AML-193 (cell line): Measurements from ENCODE around the gene RMRP.

Experiments
- DNase-seq, 2 experiments: peaks; one replicate each; lab custom pipeline; 2025; lab: John Stamatoyannopoulos, UW

Gene RMRP

DNA sequence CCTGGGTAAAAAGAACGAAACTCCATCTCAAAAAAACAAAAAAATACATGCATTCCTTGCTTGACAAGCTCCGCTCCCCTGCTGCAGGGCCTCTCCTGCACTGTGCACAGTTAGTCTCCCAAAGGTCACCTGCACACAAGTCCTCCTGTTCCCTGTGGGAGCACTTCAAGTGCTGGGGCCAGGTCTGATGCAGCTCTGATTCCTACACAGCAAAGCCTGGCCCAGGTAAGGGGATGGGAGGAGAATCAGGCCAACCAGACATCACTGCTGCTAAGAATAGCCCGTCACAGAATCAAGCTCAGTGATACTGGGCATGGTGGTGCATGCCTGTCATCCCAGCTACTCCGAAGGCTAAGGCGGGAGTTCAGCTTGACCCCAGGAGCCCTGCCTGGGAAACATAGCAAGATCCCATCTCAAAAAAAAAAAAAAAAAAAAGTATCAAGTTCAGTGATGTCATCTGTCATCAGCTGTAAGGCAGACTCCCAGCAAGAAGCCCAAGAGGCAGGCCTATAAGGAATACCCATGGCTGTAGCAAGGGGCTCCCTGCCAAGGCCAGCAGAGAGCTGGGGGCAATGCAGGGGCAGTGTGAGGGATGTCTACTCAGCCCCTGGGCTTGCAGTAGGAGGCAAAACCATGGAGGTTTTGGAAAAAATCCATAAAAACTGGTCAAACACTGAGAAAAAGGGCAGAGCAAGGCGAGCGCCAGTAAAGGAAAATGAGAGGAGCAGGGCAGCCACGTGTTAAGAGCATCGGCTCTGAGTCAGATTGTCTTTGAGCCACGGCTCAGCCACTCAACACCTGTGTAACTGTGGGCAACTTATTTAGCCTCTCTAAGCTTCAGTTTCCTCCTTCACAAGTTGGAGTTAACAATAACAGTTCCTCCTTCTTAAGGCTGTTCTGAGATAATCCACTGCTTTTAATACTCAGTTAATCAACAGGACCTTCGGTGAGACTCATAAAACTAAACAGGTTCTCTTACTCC, 28.7 kb upstream of the RMRP start:
- no peak for DNase-seq

DNA sequence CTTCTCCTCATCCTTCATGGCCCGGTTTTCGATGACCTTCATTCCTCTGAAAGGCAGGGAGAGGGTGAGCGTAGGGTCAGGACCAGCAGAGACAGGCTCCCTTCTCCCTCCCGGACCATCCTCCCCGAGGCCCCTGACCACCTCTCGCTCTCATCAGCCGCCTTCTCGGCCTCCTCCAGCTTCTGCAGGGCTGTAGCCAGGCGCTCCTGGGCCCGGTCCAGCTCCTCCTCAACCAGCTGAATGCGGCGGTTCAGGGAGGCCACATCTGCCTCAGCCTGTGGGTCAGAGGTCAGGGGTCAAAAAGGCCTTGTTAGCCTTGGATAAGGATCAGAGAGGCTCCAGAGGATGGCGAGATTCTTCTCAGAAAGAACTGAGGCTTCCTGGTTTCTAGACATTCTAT, 27.7 kb upstream of the RMRP start:
- DNase-seq, result no peak

- no peak for DNase-seq
These were observed 27.1 kb upstream of the RMRP start for GRCh38 chr9:35684921-35685320.

GRCh38 chr9:35683323-35683722, 25.5 kb upstream of the RMRP start:
- no peak for DNase-seq

- no peak for DNase-seq
These were observed 24.9 kb upstream of the RMRP start for GRCh38 chr9:35682520-35683315.

DNA sequence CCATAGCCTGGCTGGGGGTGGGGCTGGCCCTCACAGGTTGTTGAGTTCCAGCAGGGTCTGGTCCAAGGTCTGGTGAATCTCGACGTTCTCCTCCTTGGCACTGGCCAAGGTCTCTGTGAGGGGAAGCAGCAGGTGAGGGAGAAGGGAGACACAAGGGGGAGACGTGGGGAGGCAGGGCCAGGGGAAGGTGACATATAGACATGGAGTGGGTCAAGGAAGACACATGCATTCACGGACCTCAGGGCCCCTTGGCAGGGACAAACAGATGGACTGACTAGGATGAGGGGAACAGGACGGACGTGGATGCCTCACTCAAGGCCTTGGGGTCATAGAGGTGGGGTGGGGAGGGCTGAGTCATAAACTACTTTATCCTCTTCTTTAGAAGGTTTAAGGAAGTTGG, 24.2 kb upstream of the RMRP start:
- no peak for DNase-seq

DNA sequence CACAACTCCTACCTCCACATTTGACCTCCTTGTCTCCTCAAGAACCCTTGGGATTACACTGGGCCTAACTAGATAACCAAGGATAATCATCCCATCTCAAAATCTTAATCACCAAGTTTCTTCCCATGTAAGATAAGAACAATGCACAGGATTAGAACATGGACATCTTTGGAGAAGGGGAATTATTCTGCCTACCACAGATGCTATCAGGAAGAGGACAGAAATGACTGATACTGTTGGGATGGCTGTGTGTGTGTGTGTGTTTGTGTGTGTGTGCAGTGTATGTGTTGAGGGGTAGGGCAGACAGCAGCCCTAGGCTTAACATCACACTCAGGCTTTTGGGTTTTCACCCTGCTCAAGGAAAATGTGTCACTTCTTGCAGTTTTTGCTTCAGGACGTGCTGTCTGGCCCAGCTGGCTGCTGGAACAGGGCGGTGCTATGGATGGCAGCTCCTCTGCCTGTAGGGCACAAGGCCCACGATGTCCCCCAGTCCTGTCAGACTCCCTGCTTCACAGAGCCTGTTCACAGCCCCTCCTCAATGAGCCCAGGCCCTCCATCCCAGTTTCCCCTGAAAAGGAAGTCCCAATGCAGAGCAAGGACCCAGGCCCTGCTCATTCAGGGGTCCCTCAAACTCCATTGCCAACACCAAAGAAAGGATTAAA, 23.7 kb upstream of the RMRP start:
- no peak for DNase-seq

DNA sequence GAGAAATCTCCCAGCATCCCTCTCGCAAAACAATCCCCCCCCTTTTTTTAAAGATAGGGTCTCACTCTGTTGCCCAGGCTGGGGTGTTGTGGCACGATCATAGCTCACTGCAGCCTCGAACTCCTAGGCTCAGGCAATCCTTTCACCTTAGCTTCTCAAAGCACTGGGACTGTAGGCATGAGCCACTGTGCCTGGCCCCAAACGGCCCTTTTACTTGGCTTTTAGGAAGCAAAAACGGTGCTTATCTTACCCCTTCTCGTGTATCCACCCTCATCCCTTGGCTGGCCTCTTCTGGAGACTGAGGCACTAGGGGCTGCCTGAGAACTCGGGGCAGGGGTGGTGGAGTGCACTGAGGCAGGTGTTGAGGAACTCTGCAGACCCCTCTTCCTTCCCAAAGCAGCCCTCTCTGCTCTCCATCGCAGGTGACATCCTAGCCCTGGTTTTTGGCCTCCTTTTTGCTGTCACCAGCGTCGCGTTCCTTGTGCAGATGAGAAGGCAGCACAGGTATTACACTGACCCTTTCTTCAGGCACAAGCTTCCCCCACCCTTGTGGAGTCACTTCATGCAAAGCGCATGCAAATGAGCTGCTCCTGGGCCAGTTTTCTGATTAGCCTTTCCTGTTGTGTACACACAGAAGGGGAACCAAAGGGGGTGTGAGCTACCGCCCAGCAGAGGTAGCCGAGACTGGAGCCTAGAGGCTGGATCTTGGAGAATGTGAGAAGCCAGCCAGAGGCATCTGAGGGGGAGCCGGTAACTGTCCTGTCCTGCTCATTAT, 22.7 kb upstream of the RMRP start:
- DNase-seq, result no peak

GRCh38 chr9:35679766-35680330, 22.0 kb upstream of the RMRP start:
- DNase-seq, result no peak

DNA sequence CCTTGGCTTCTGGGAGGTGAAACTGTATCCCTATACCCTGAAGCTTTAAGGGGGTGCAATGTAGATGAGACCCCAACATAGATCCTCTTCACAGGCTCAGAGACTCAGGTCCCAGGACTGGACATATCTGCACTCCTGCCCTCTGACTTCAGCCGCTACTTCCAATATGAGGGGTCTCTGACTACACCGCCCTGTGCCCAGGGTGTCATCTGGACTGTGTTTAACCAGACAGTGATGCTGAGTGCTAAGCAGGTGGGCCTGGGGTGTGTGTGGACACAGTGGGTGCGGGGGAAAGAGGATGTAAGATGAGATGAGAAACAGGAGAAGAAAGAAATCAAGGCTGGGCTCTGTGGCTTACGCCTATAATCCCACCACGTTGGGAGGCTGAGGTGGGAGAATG, 21.3 kb upstream of the RMRP start:
- no peak for DNase-seq

DNA sequence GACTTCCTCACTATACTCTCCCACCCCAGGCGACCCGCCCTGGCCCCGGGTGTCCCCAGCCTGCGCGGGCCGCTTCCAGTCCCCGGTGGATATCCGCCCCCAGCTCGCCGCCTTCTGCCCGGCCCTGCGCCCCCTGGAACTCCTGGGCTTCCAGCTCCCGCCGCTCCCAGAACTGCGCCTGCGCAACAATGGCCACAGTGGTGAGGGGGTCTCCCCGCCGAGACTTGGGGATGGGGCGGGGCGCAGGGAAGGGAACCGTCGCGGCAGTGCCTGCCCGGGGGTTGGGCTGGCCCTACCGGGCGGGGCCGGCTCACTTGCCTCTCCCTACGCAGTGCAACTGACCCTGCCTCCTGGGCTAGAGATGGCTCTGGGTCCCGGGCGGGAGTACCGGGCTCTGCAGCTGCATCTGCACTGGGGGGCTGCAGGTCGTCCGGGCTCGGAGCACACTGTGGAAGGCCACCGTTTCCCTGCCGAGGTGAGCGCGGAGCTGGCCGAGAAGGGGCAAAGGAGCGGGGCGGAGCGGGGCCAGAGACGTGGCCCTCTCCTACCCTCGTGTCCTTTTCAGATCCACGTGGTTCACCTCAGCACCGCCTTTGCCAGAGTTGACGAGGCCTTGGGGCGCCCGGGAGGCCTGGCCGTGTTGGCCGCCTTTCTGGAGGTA, 18.0 kb upstream of the RMRP start:
- DNase-seq, result no peak

GRCh38 chr9:35675204-35675603, 17.4 kb upstream of the RMRP start:
- no peak for DNase-seq

DNA sequence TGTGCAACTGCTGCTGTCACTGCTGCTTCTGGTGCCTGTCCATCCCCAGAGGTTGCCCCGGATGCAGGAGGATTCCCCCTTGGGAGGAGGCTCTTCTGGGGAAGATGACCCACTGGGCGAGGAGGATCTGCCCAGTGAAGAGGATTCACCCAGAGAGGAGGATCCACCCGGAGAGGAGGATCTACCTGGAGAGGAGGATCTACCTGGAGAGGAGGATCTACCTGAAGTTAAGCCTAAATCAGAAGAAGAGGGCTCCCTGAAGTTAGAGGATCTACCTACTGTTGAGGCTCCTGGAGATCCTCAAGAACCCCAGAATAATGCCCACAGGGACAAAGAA, 16.2 kb upstream of the RMRP start:
- DNase-seq, result no peak

GRCh38 chr9:35673132-35674024, 15.6 kb upstream of the RMRP start, which contains the start of gene CA9:
TSS of gene CA9 (plus strand) at chr9:35673928. CDS start at chr9:35673960, 32 bp downstream.
- no peak for DNase-seq

GRCh38 chr9:35669331-35670145, 11.7 kb upstream of the RMRP start:
- no peak for DNase-seq

DNA sequence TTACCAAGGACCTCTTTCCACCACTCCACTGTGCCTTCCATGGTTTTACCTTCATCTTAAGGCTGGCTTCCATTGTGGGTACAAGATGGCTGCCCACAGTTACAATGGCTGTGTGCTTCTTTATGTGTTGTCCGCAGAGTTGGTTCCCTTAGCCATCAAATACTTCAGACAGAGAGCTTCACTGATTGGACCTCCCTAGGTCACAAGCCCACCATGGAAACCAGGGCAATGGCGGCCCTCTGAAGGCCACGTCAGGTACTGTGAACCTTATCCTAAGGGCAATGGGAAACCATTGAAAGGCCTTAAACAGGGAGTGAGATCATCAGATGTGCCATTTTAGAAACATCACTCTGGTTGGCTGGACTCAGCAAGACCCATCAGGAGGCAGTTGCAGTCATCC, 10.1 kb upstream of the RMRP start:
- no peak for DNase-seq

DNA sequence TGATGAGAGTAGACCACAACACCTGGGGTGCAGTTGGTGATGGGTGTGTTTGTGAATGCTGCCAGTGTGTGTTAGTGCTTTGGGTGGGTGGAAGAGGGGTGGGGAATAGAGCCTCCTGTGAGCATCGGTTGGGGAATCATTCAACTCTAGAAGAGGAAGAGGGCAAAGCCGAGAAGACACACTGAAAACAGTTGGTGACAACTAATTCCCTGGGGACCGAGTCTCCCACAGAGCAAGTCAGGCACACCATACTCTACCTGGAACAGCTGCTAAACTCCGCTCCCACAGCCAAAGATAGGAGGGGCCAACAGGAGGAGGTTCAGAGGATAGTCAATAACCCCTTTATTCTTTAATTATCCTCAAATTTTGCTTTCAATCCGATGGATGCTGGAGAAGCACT, 8.7 kb upstream of the RMRP start:
- no peak for DNase-seq

DNA sequence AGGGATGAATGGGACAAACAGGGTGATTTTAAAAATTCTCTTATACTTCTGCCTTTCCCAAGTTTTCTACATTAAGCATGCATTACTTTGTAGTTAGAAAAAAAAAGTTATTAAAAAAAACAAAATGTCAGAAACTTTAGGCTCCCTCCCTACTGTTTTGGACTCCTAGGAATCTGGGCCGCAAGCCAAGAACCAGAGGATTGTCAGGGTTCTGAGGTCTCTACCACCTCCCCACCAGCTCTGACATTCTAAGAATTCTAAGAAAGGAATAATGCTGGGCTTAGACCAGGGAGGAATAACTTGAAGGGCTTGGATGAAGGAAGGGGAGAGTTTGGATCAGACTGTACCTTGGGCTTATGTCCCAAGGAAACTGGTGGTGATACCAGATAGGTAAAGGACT, 8.2 kb upstream of the RMRP start:
- no peak for DNase-seq

- no peak for DNase-seq
These were observed 7.6 kb upstream of the RMRP start for GRCh38 chr9:35665471-35665818.
